Heart right ventricle (tissue), 16 donors: Measurements from ENCODE around the gene SPAG17. TPM values are rescaled to one million over a fixed set of nuclear protein-coding genes. Genes with fewer than 3 reads are reported as not detected.

Source experiments
- ATAC-seq, 8 donors: fragments of 200-7000 bp; cut with Tn5 transposase; one replicate each; pipeline ENCODE4 v1.9.1; 2020; ENCODE audit warnings: mild to moderate bottlenecking in 8 of 8, moderate library complexity in 8 of 8, moderate number of reproducible peaks in 1 of 8
- DNase-seq, 2 donors: peaks; one replicate each; pipeline ENCODE4 v3.0.0-alpha.2; 2020
- H3K27ac ChIP-seq, 10 donors: fragments of 200-600 bp; sonication (generic) in 2 of 10; one replicate each; pipeline versions ENCODE4 v1.5.0 to v1.8.0; 2020 to 2022; ENCODE audit warnings: mild to moderate bottlenecking in 3 of 10
- H3K27me3 ChIP-seq, 7 donors: fragments of 200-600 bp; one replicate each; pipeline ENCODE4 v1.8.0; 2021 to 2022; ENCODE audit warnings: mild to moderate bottlenecking in 2 of 7
- H3K36me3 ChIP-seq, 9 donors: fragments of 200-600 bp; sonication (generic) in 1 of 9; one replicate each; pipeline versions ENCODE4 v1.5.0 to v1.8.0; 2020 to 2022; ENCODE audit warnings: mild to moderate bottlenecking in 2 of 9
- H3K4me1 ChIP-seq, 9 donors: fragments of 200-600 bp; sonication (generic) in 1 of 9; one replicate each; pipeline versions ENCODE4 v1.5.0 to v1.8.0; 2020 to 2022; ENCODE audit warnings: mild to moderate bottlenecking in 4 of 9
- H3K4me3 ChIP-seq, 10 donors: fragments of 200-600 bp; sonication (generic) in 2 of 10; one replicate each; pipeline versions ENCODE4 v1.5.0 to v1.8.0; 2020 to 2022; ENCODE audit warnings: mild to moderate bottlenecking in 7 of 10, moderate library complexity in 2 of 10
- H3K9me3 ChIP-seq, 11 donors: fragments of 200-600 bp in 10 of 11; sonication (generic) in 2 of 11; one replicate each; pipeline versions ENCODE4 v1.5.0 to v1.8.0; 2013 to 2022; ENCODE audit warnings: mild to moderate bottlenecking in 2 of 11, control low read depth in 1 of 11, moderate library complexity in 1 of 11
- CTCF ChIP-seq, 9 donors: fragments of 200-600 bp; sonication (generic) in 2 of 9; IDR thresholded peaks; one replicate each; pipeline versions ENCODE4 v1.5.0 to v1.8.0; 2021 to 2022; ENCODE audit warnings: antibody characterized with exemption in 9 of 9, mild to moderate bottlenecking in 5 of 9, moderate library complexity in 1 of 9
- WGBS, 2 donors: extraction: QIAGEN DNeasy Blood & Tissue Kit; methylation state at CpG; one replicate each; pipeline ENCODE4 v1.1.7; 2013; ENCODE audit warnings: inconsistent platforms in 1 of 2; 5-methylcytosine and 5-hydroxymethylcytosine counted together
- intact Hi-C, 10 donors: fragments of 100-400 bp; cut with DNase I; formaldehyde crosslinking; loops; one replicate each; pipeline versions ENCODE4 v1.11.1 to v1.14.2; 2022
- polyA plus RNA-seq, 2 donors: library from polyadenylated mRNA; stranded (reverse); fragments of 200-250 nt; gene quantifications; one replicate each; pipeline ENCODE4 v1.2.3, GENCODE V29; 2013
- total RNA-seq, 10 donors: library from RNA; stranded (reverse); fragmentation: NEBNext Ultra II Directional in 3 of 10; extraction: Animal tissue kit (Norgen Biotek cat#: 25700) in 3 of 10; gene quantifications; one replicate each; pipeline versions ENCODE4 v1.2.1 to v1.2.4, GENCODE V29; 2021 to 2023
- donor health status: Arrhythmogenic right ventricular cardiomyopathy.
- donor health status: ischemic (EF 13 %, LVEDD 7.1; RV severe dilation, severe dysfunction).
- donor health status: healthy with polysubstance abuse.
- donor health status: DM: no; HTN: yes; CAD: no.
- donor health status: DM: no; HTN: no; CAD: no.
- donor health status: ischemic (EF 25% LVEDD 6.9; RV normal size, moderate dysfunction).
- donor health status: ischemic (EF 25% LVEDD 5.7; RV mildly dilated, moderate dysfunction).
- donor health status: healthy.
- donor health status: DM: yes; HTN: yes; CAD: no.
- donor health status: Ischemic cardiomyopathy.
- donor health status: ischemic (EF 35%, LVEDD 5.7; RV mildly dilated, moderate dysfunction).
- donor health status: nonischemic (EF 11% LVEDD 7.7; RV severe dilation, severe dysfunction).
- donor health status: DM: yes; HTN: yes; CAD: no.
- donor health status: PGD.
- donor health status: ischemic (EF 29% LVEDD 5.4; RV normal size, mild dysfunction).
- donor health status: nonischemic (EF 23%, LVEDD 6.1; RV moderate dilation, normal function).

SPAG17 gene
- total and polyA plus RNA-seq, 12 donors: 0.01 to 0.06 TPM; not detected in 10

GRCh38 chr1:118122234-118123004 is 62.6 kb downstream of the SPAG17 start:
- no peak for DNase-seq
- Histone ChIP-seq H3K27ac (no peak overlapping the region), H3K9me3 (no peaks in the 10 kb centered on the region), H3K27me3 (no peaks in the 10 kb centered on the region), H3K4me3 (no peak overlapping the region), H3K4me1 (no peaks in the 10 kb centered on the region), H3K36me3 (no peaks in the 10 kb centered on the region)
- intact Hi-C loops: no loop called here
- ATAC-seq: no peak
- no peak for TF ChIP-seq CTCF (IDR thresholded peaks at IDR 0.05)
- 65 to 67% methylated on average over 4 of the region's 4 CpGs for WGBS, 2 donors

- Histone ChIP-seq H3K9me3 (no peaks in the 10 kb centered on the region), H3K36me3 (no peaks in the 10 kb centered on the region), H3K4me1 (no peaks in the 10 kb centered on the region), H3K27ac (no peak overlapping the region), H3K4me3 (no peak overlapping the region), H3K27me3 (peaks cover 0 to 6% (median 0%) of the 10 kb centered on the region in 7 donors)
- no peak for TF ChIP-seq CTCF (IDR thresholded peaks at IDR 0.05)
- WGBS, 2 donors: 81 to 87% methylated on average over 2 of the region's 2 CpGs
- ATAC-seq (no peak), DNase-seq (no peak)
- intact Hi-C loops: no loop called here
Measured at GRCh38 chr1:118118873-118119463, 66.1 kb downstream of the SPAG17 start.

GRCh38 chr1:118118469-118118868 is 66.6 kb downstream of the SPAG17 start:
- no peak for TF ChIP-seq CTCF (IDR thresholded peaks at IDR 0.05)
- Histone ChIP-seq H3K4me1 (no peaks in the 10 kb centered on the region), H3K4me3 (no peak overlapping the region), H3K9me3 (no peaks in the 10 kb centered on the region), H3K36me3 (no peaks in the 10 kb centered on the region), H3K27ac (no peak overlapping the region), H3K27me3 (peaks cover 0 to 6% (median 0%) of the 10 kb centered on the region in 7 donors)
- intact Hi-C loops: no loop called here
- no peak for DNase-seq
- 45 to 54% methylated on average over 5 of the region's 5 CpGs for WGBS, 2 donors
- ATAC-seq: no peak

- TF ChIP-seq CTCF (IDR thresholded peaks at IDR 0.05): no peak
- ATAC-seq: no peak
- DNase-seq: no peak
- no peaks in the 10 kb centered on the region for H3K4me1 ChIP-seq
- H3K4me3 ChIP-seq: no peak overlapping the region
- H3K9me3 ChIP-seq: no peaks in the 10 kb centered on the region
- no peak overlapping the region for H3K27ac ChIP-seq
- H3K36me3 ChIP-seq: no peaks in the 10 kb centered on the region
- intact Hi-C loops: no loop called here
- 85 to 95% methylated on average over 4 of the region's 4 CpGs for WGBS, 2 donors
- H3K27me3 ChIP-seq: peaks cover 0 to 6% (median 0%) of the 10 kb centered on the region in 7 donors
Measured at GRCh38 chr1:118117521-118117920, 67.5 kb downstream of the SPAG17 start.
